GM18519 (cell line): ENCODE measurements around the gene PTH1R.

Source experiments
- ATAC-seq: cut with Tn5 transposase; IDR thresholded peaks from one replicate; pipeline ENCODE4 v1.9.1; 2021; ENCODE audit warnings: mild to moderate bottlenecking, moderate library complexity; ENCODE audit not compliant: unreplicated experiment, low FRiP score

PTH1R gene

DNA sequence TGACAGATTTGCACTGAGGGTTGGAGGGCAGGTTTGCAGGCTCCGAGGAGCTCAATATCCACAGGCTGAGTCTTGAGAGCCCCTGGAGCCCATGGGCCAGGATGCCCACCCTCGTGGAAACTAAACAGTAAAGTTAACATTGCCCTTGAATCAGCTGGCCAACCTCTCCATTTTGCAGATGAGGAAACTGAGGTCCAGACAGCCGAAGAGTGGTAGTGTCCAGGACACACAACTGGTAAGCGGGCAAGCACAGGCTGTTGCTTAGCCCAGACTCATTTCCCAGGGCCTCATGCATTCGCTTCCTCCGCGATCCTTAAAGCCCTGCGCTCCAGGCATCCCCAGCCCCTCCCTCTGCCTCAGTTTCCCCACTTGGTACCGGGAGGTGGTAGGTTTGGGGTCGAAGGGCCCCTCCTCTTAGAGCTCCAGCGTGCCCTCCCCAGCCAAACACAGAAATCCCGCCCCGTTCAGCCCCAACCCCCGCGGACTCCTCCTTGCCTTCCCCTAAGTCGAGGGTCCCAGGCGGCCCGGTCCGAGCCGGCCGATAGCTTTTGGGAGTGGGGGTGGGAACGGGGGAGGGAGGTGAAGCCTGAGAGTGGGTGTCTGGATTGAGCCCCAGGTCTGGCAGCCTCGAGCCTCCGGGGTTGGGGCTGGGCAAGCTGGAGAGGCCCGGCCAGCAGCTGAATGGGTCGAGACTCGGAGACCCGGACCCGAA, 3.5 kb downstream of the PTH1R start:
- ATAC-seq: no peak

DNA sequence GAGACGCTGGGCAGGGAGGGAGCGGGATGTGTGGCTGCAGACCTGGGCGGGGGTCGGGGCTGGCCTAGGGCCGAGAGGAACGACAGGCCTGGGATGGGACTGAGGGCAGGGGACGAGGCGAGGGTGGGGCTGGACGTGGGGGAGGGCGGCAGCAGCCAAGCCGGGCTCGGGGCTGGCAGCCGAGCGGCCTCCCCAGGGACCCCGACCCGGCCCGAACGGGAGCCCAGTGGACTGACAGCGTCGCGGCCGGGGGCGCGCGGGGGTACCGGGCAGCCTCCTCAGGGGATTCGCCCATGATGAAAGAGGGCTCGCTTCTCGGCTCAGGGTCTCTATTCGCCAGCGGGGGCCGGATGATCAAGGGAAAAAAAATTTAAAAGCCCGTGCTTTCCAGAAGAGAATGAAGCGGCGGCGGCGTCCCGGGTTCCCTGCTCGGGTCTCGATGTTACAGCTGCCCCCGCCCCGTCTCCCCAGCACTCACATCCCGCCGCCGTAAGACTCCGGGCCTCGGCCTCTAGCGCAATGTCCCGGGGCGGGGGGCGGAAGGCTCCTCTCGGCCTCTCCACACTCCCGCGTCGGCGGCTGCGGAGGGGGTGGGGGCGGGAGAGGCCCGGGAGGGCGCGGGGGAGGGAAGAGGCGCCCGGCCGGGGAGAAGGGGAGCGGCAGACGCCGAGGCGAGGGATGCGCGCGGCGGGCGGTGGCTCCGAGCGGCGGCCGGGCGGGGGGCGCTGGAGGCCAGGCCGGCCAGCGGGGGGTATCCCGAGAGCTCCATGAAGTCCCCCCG, 4.3 kb downstream of the PTH1R start:
- no peak for ATAC-seq

GRCh38 chr3:46882377-46883053, 5.0 kb downstream of the PTH1R start:
- ATAC-seq: no peak

DNA sequence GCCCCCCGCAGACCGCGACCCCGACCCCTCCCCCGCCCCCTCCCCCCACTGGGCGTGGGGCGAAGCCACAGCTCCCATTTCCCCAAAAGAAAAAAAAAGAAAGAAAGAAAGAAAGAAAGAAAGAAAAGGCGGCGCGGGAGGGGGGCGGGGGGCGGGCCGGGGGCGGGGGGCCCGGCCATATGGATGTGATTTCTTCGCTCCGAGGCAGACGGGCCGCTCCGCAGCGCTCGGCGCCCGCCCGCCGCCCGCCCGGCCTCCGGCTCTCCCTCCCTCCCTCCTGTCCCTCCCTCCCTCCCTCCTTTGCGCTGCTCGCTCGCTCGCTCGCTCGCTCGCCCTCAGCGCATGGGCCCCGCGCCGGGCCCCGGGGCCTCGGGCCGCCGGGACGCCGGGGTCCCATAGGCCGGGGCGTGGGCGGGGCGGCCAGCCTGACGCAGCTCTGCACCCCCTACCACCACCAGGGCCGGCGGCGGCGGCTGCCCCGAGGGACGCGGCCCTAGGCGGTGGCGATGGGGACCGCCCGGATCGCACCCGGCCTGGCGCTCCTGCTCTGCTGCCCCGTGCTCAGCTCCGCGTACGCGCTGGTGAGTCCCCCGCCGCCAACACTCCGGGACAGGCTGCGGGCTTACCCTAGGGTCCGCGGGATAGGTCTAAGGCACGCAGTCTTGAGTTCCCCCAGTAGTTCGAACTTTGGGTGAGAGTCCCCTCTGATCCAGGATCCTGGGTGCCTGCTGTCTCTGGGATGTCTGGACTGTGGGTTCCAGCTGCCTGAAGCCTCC, 5.7 kb downstream of the PTH1R start:
- no peak for ATAC-seq

GRCh38 chr3:46883830-46884185, 6.3 kb downstream of the PTH1R start:
- no peak for ATAC-seq

GRCh38 chr3:46884427-46884826, 6.9 kb downstream of the PTH1R start:
- ATAC-seq: no peak

- no peak for ATAC-seq
These were observed 7.4 kb downstream of the PTH1R start for GRCh38 chr3:46884929-46885328.

- ATAC-seq: no peak
These were observed 8.1 kb downstream of the PTH1R start for GRCh38 chr3:46885612-46886011.

- ATAC-seq: no peak
These were observed 10.5 kb downstream of the PTH1R start for GRCh38 chr3:46887980-46888494.

DNA sequence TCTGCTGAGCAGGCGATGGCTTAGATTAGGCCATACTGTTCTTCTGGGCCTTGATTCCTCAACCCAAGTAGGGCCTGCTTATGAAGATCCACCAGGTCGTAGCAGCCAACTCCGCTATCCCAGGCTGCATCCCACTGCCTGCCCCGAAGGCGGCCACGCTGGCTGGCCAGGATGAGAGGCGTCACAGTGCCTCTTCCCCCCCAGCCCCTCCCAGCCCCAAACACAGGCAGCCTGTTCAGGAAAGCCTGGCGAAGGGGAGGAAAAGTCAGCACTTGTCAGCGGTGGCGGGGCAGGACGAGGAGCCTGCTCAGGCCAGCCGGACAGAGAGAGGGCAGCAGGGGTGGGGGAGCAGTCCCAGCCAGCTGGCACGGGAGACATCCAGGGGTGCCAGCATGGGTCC, 11.2 kb downstream of the PTH1R start:
- no peak for ATAC-seq

- ATAC-seq: no peak
These were observed 12.0 kb downstream of the PTH1R start for GRCh38 chr3:46889381-46890110.

DNA sequence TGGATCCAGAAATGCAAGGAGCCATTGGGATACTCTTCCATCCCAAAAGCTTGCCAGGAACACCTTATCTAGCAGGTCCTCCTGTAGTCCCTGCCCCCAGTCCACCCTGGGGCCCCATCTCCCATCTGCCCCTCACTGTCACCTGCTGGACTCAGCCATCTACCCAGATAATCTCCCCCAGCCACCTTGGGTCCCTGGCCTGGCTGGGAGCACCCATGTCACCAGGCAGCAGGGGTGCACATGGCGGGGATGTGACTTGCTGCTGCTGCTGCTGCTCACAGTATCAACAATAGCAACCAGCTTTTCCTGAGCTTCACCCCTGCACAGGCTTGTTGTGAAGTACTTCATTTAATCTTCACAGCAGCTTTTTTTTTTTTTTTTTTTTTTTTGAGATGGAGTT, 12.6 kb downstream of the PTH1R start:
- no peak for ATAC-seq

DNA sequence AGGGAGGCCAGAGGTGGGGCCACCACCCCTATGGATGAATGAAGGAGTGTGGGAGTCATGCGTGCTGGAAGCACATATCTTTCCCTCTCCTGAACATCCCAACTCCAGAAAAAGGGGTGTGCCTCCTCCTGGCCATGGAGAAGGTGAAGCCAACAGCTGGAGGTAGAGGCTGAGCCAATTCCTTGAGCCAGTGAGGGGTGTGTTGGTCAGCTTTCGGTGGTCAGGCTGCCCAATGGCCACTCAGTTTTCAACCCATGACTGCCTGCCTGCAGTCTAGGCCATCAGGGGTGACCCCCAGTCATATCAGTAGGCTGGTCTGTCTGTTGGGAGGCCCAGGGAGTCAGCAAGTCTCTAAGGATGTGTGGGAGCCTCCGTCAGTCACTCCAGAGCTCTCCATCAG, 13.6 kb downstream of the PTH1R start:
- ATAC-seq: no peak

- no peak for ATAC-seq
These were observed 15.0 kb downstream of the PTH1R start for GRCh38 chr3:46892285-46893145.

DNA sequence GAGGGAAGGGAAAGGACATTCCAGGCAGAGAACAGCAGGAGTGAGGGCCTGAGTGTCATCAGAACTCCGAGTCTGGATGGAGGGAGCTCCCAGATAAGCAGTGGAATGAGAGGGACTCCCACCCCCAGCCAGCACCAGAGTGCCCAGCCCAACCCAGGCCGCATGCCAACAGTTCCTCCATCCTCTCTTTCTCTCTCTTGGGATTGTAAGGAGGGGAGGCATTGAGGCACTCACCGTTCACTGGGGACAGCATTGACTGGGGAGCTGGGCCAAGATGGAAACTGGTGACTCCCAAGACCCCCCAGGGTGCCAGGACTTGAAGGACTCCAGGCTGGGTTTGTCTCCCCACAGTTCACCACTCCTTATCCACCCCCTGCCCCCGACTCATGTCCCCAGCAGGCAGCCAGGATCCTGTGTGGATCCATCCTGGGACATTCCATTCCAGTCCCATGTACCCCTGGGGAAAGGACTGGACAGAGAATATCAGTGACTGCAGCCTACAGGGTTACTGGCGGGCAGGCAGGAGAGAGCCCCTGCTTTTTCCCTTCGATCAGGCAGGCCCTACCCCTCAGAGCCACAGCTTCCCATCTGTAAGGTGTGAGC, 15.7 kb downstream of the PTH1R start:
- no peak for ATAC-seq

DNA sequence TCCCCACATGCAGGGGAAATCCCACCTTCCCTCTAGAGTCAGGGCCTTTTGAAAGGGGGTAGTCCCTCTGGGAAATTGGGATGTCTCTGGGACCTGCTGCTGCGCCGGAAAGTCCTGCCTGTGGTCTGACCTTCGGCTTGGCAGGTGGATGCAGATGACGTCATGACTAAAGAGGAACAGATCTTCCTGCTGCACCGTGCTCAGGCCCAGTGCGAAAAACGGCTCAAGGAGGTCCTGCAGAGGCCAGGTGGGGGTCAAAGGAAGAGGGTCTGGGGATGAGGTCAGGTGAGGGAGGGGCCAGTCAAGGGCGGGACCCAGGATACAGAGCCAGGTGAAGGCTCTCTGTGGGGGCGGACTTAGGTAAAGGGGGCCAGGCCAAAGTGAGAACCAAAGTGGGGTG, 16.2 kb downstream of the PTH1R start:
- ATAC-seq: no peak

DNA sequence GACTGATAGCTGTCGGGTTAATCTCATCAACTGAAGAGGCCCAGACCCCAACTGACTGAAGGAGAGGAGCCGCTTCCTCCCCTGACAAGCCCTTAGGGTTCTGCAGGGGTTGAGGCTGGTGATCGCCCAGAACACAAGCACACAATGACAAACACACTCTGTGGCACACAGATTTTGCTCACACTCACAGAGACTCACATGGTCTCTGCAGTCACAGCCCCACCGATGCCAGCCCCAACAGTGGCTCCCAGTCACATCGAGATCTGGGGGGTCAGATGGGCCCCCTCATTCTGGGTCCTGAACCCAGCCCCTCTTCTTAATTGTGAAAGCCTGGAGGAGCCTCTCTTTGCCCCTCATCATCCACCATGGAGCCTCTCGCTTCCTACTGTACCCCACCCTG, 16.7 kb downstream of the PTH1R start:
- no peak for ATAC-seq

DNA sequence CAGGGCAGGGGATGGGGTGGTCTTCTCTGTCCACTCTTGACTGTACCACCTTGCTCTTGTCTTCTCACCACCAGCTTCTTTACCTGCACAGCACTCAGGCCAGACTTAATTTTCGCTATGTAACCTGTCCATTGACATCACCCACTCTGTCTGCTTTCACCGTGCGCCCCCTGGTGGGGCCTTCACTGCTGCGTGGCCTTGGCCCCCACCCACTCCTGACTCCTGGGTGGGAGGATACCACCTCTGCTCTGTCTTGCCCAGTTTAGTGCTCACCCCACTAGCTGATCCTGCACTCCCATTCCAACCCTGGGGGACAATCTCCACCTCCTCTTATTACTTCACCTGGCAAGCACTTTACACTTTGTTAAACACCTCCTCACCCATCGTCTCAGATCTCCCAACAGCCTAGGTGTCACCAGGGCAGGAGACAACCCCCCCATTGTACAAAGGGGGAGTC, 17.7 kb downstream of the PTH1R start:
- no peak for ATAC-seq

GRCh38 chr3:46895761-46896160, 18.2 kb downstream of the PTH1R start:
- ATAC-seq: no peak
